Ramos (cell line): ENCODE measurements around the gene ZCCHC3.

ENCODE experiments used
- in situ Hi-C: fragments of 300-500 bp; cut with MboI; formaldehyde crosslinking; loops from one replicate; pipeline ENCODE4 v1.14.3; 2022; ENCODE audit warnings: low sequenced_read_pairs; ENCODE audit not compliant: unreplicated experiment

ZCCHC3 gene

GRCh38 chr20:310645-311044 lies 13.3 kb downstream of the ZCCHC3 start:
- in situ Hi-C loops = no loop called here

- in situ Hi-C loops = no loop called here
These were observed 14.2 kb downstream of the ZCCHC3 start for GRCh38 chr20:311609-312008.

GRCh38 chr20:312067-312466 lies 14.7 kb downstream of the ZCCHC3 start:
- in situ Hi-C loops = no loop called here

- in situ Hi-C loops = no loop called here
These were observed 15.5 kb downstream of the ZCCHC3 start for GRCh38 chr20:312866-313265.

- in situ Hi-C loops = no loop called here
These were observed 16.0 kb downstream of the ZCCHC3 start for GRCh38 chr20:313402-313801.

- in situ Hi-C loops = no loop called here
These were observed 16.6 kb downstream of the ZCCHC3 start for GRCh38 chr20:313948-314347.

- in situ Hi-C loops = no loop called here
These were observed 19.1 kb downstream of the ZCCHC3 start for GRCh38 chr20:316316-317068.

GRCh38 chr20:324177-325044 lies 27.0 kb downstream of the ZCCHC3 start:
- in situ Hi-C loops = no loop called here

GRCh38 chr20:325045-325888 lies 27.9 kb downstream of the ZCCHC3 start, which contains the start of gene SOX12:
Gene SOX12 (plus strand): TSS chr20:325552. CDS start chr20:325925, 373 bp downstream.
- in situ Hi-C loops = no loop called here

- in situ Hi-C loops = no loop called here
These were observed 28.7 kb downstream of the ZCCHC3 start for GRCh38 chr20:325889-326644.

- in situ Hi-C loops = no loop called here
These were observed 29.3 kb downstream of the ZCCHC3 start for GRCh38 chr20:326645-327185.

GRCh38 chr20:327186-328026 lies 30.0 kb downstream of the ZCCHC3 start:
- in situ Hi-C loops = no loop called here

GRCh38 chr20:328027-328974 lies 30.9 kb downstream of the ZCCHC3 start:
- in situ Hi-C loops = no loop called here

GRCh38 chr20:328975-329695 lies 31.8 kb downstream of the ZCCHC3 start:
- in situ Hi-C loops = no loop called here

- in situ Hi-C loops = no loop called here
These were observed 32.5 kb downstream of the ZCCHC3 start for GRCh38 chr20:329851-330232.

GRCh38 chr20:330233-331149 lies 33.1 kb downstream of the ZCCHC3 start:
- in situ Hi-C loops = no loop called here
